T-helper 22 cell (primary cell): ENCODE measurements around the gene ASF1B.
"Not testable (repeated sequence)": the region's sequence is repeated elsewhere in the genome, so short reads cannot be mapped to it uniquely, and the experiment has no call there.

Experiments used
- DNase-seq: peaks from one replicate; pipeline ENCODE4 v3.0.0-alpha.2; 2020; ENCODE audit warnings: low read depth

ASF1B gene

GRCh38 chr19:14160017-14160703 lies 23.8 kb upstream of the ASF1B start:
- DNase-seq: no peak

- DNase-seq: no peak
These were observed 22.7 kb upstream of the ASF1B start for GRCh38 chr19:14159059-14159458.

- no peak for DNase-seq
These were observed 22.1 kb upstream of the ASF1B start for GRCh38 chr19:14158276-14159023.

- no peak for DNase-seq
These were observed 20.8 kb upstream of the ASF1B start for GRCh38 chr19:14156971-14157717.

- no peak for DNase-seq
These were observed 19.7 kb upstream of the ASF1B start for GRCh38 chr19:14156122-14156521.

GRCh38 chr19:14155371-14155770 lies 19.0 kb upstream of the ASF1B start:
- no peak for DNase-seq

GRCh38 chr19:14152713-14153112 lies 16.3 kb upstream of the ASF1B start:
- no peak for DNase-seq

- no peak for DNase-seq
These were observed 14.6 kb upstream of the ASF1B start for GRCh38 chr19:14150770-14151661.

- no peak for DNase-seq
These were observed 13.8 kb upstream of the ASF1B start for GRCh38 chr19:14150041-14150769.

- DNase-seq: peak; percentile 39
These were observed 13.2 kb upstream of the ASF1B start for GRCh38 chr19:14149509-14149994.

GRCh38 chr19:14148751-14149410 lies 12.5 kb upstream of the ASF1B start:
- DNase-seq: no peak

GRCh38 chr19:14147797-14148605 lies 11.6 kb upstream of the ASF1B start:
- no peak for DNase-seq

- no peak for DNase-seq
These were observed 10.4 kb upstream of the ASF1B start for GRCh38 chr19:14146789-14147216.

GRCh38 chr19:14146169-14146568 lies 9.8 kb upstream of the ASF1B start:
- not testable (repeated sequence) for DNase-seq

GRCh38 chr19:14145381-14145780 lies 9.0 kb upstream of the ASF1B start:
- DNase-seq: no peak

GRCh38 chr19:14142262-14143190 lies 6.1 kb upstream of the ASF1B start:
- no peak for DNase-seq

GRCh38 chr19:14141041-14141440 lies 4.7 kb upstream of the ASF1B start:
- DNase-seq: no peak

- no peak for DNase-seq
These were observed 3.6 kb upstream of the ASF1B start for GRCh38 chr19:14139944-14140343.
